GM12878 (cell line): ENCODE results near the gene MAGIX. TPM values are rescaled to one million over a fixed set of nuclear protein-coding genes. Genes with fewer than 3 reads are reported as not detected.

ENCODE experiments used
- ATAC-seq: fragments of 200-7000 bp; cut with Tn5 transposase; 3 replicates; pipeline ENCODE4 v1.9.1; 2020; ENCODE audit warnings: mild to moderate bottlenecking, moderate library complexity
- BruUV-seq: library from RNA; stranded (reverse); fragments of 400-500 nt; replicated peaks from 2 replicates; lab custom pipeline; 2021; lab: Mats Ljungman, UMichigan
- CTCF ChIA-PET: fragments of 300-600 bp; sonication (Branson Sonifier 250); formaldehyde crosslinking; extraction: SDS; loops from one replicate; lab custom pipeline; 2021; ENCODE audit warnings: inconsistent platforms; lab: Yijun Ruan, JAX
- POLR2A ChIA-PET: fragments of 350-600 bp; formaldehyde crosslinking; extraction: SDS; loops from one replicate; lab custom pipeline; 2021; ENCODE audit warnings: inconsistent platforms; lab: Charles Lee
- RAD21 ChIA-PET: fragments of 300-600 bp; sonication (Branson Sonifier 250); formaldehyde crosslinking; loops from one replicate; lab custom pipeline; 2023; ENCODE audit warnings: antibody characterized with exemption; ENCODE audit not compliant: unreplicated experiment; lab: Charles Lee
- SMC1A ChIA-PET: fragments of 300-600 bp; sonication (Branson Sonifier 250); formaldehyde crosslinking; loops from one replicate; lab custom pipeline; 2023; ENCODE audit not compliant: unreplicated experiment, uncharacterized antibody; lab: Charles Lee
- DNase-seq: peaks from one replicate; pipeline ENCODE4 v3.0.0-alpha.2; 2011; ENCODE audit warnings: low read depth, low spot score
- FAIRE-seq: peaks from 3 replicates; lab custom pipeline; 2011; peaks lifted over from hg19 to GRCh38; lab: Jason Lieb, UNC
- H2AFZ ChIP-seq: 2 replicates; pipeline ENCODE4 v1.6.0; 2011; ENCODE audit warnings: low read depth, low read length, control low read depth; ENCODE audit not compliant: control insufficient read depth
- H3K27ac ChIP-seq: 2 replicates; pipeline ENCODE4 v1.5.1; 2011; ENCODE audit warnings: control low read depth; ENCODE audit not compliant: control insufficient read depth, insufficient read depth
- H3K27me3 ChIP-seq, 2 experiments: replicated peaks in 1 of 2; 2 replicates each; pipeline versions ENCODE4 v1.6.0 to v1.6.1; 2011; ENCODE audit warnings: low read length in 1 of 2; ENCODE audit not compliant: control insufficient read depth in 2 of 2, insufficient read depth in 2 of 2
- H3K36me3 ChIP-seq, 2 experiments: 2 replicates each; pipeline ENCODE4 v1.5.1; 2011; ENCODE audit warnings: low read length in 1 of 2; ENCODE audit not compliant: control insufficient read depth in 2 of 2, insufficient read depth in 2 of 2
- H3K4me1 ChIP-seq: 2 replicates; pipeline ENCODE4 v1.6.1; 2011; ENCODE audit warnings: mild to moderate bottlenecking, low read length, moderate library complexity, mixed read lengths; ENCODE audit not compliant: control insufficient read depth, insufficient read depth
- H3K4me2 ChIP-seq: 2 replicates; pipeline ENCODE4 v1.6.0; 2011; ENCODE audit warnings: control low read depth; ENCODE audit not compliant: control insufficient read depth, insufficient read depth
- H3K4me3 ChIP-seq: fragments of 200-600 bp; sonication (generic); 2 replicates; pipeline ENCODE4 v1.5.1; 2016
- H3K79me2 ChIP-seq: 2 replicates; pipeline ENCODE4 v1.6.0; 2011; ENCODE audit warnings: low read length; ENCODE audit not compliant: control insufficient read depth, insufficient read depth
- H3K9ac ChIP-seq: 2 replicates; pipeline ENCODE4 v1.8.0; 2011; ENCODE audit warnings: low read length, control low read depth, mixed read lengths; ENCODE audit not compliant: control insufficient read depth, insufficient read depth
- H3K9me3 ChIP-seq: replicated peaks from 3 replicates; pipeline ENCODE4 v1.5.1; 2011; ENCODE audit warnings: mild to moderate bottlenecking, low read length; ENCODE audit not compliant: control insufficient read depth, insufficient read depth
- H4K20me1 ChIP-seq: 2 replicates; pipeline ENCODE4 v1.6.0; 2011; ENCODE audit not compliant: control insufficient read depth, insufficient read depth
- BACH1 ChIP-seq: fragments of 450-650 bp; IDR thresholded peaks from 2 replicates; pipeline ENCODE4 v1.6.1; 2017; ENCODE audit warnings: mild to moderate bottlenecking, borderline replicate concordance
- EED ChIP-seq: sonication (generic); IDR thresholded peaks from 2 replicates; pipeline ENCODE4 v1.6.1; 2016; ENCODE audit warnings: antibody characterized with exemption, low read depth
- EP300 ChIP-seq, 2 experiments: fragments of 150-350 bp in 1 of 2; IDR thresholded peaks; 2 replicates each; pipeline ENCODE4 v1.6.1; 2011 to 2012; ENCODE audit warnings: low read depth in 2 of 2, low read length in 2 of 2, borderline replicate concordance in 1 of 2, improper control_type of control experiment in 1 of 2, inconsistent platforms in 1 of 2; ENCODE audit not compliant: control insufficient read depth in 1 of 2
- HDAC2 ChIP-seq: fragments of 200-600 bp; sonication (generic); IDR thresholded peaks from 2 replicates; pipeline ENCODE4 v1.6.1; 2017
- KDM1A ChIP-seq: fragments of 200-600 bp; sonication (generic); IDR thresholded peaks from 2 replicates; pipeline ENCODE4 v1.6.1; 2016; ENCODE audit warnings: borderline replicate concordance
- NBN ChIP-seq: fragments of 450-650 bp; IDR thresholded peaks from 2 replicates; pipeline ENCODE4 v1.6.1; 2016
- NFYA ChIP-seq: IDR thresholded peaks from 2 replicates; pipeline ENCODE4 v1.6.1; 2011; ENCODE audit warnings: low read depth, mild to moderate bottlenecking, low read length, improper control_type of control experiment, borderline replicate concordance
- NRF1 ChIP-seq: conservative IDR thresholded peaks from 2 replicates; pipeline ENCODE4 v1.6.1; 2011; ENCODE audit warnings: mild to moderate bottlenecking, low read depth, low read length, improper control_type of control experiment
- RAD51 ChIP-seq: fragments of 450-650 bp; IDR thresholded peaks from 2 replicates; pipeline ENCODE4 v1.6.1; 2016; ENCODE audit warnings: moderate library complexity, mild to moderate bottlenecking, inconsistent platforms
- WGBS: methylation state at CpG from one replicate; pipeline ENCODE4 v1.1.6; 2016; ENCODE audit warnings: low lambda C conversion rate; ENCODE audit not compliant: insufficient replicate concordance, insufficient coverage; ENCODE audit errors: missing lambda C conversion rate; 5-methylcytosine and 5-hydroxymethylcytosine counted together
- in situ Hi-C: fragments of 300-500 bp; cut with MboI; formaldehyde crosslinking; loops from 9 replicates; pipeline ENCODE4 v1.14.3; 2018; ENCODE audit warnings: mixed read lengths
- intact Hi-C: fragments of 100-400 bp; cut with micrococcal nuclease; formaldehyde crosslinking; loops from one replicate; pipeline ENCODE4 v1.14.2; 2022; ENCODE audit not compliant: unreplicated experiment
- polyA plus RNA-seq, 11 experiments: library from polyadenylated mRNA; depleted of rRNA in 4 of 11; unstranded in 6 of 11; stranded (reverse) in 5 of 11; fragments of >200 nt; fragmentation: Nextera tagmentation in 4 of 11; fragmentation: Illumina TruSeq in 1 of 11; extraction: Ambion mirVana in 4 of 11; extraction: Trizol in 1 of 11; gene quantifications; 1 replicate in 1 of 11; 2 replicates in 10 of 11; pipeline versions ENCODE4 v1.2.1 to v1.2.3, GENCODE V29; 2011 to 2016; ENCODE audit warnings: inconsistent platforms in 2 of 11, missing spikeins in 2 of 11, low read depth in 1 of 11
- total RNA-seq, 4 experiments: library from RNA; depleted of rRNA in 3 of 4; stranded (reverse); fragments of >200 nt in 3 of 4; fragmentation: Illumina TruSeq in 1 of 4; extraction: Trizol in 1 of 4; gene quantifications; 2 replicates each; pipeline versions ENCODE4 v1.2.1 to v1.2.3, GENCODE V29; 2013 to 2021

Gene MAGIX
- total and polyA plus RNA-seq, 10 of the 15 experiments (the other 5 are each of a cell fraction or from before 2014, with no cell fraction given) = 0.03 to 2.5 (median 0.82) TPM

GRCh38 chrX:49161632-49162031 is 926 bp upstream of the MAGIX start:
- Histone ChIP-seq H3K4me3 (no peak overlapping the region), H3K79me2 (no peaks in the 10 kb centered on the region), H2AFZ (no peak overlapping the region), H4K20me1 (no peaks in the 10 kb centered on the region), H3K27ac (no peak overlapping the region), H3K9ac (no peak overlapping the region), H3K9me3 (no peaks in the 10 kb centered on the region; the same call in 2 of the 3 replicates), H3K36me3 (no peaks in the 10 kb centered on the region), H3K4me1 (no peaks in the 10 kb centered on the region; the same call in 1 of the 2 replicates), H3K4me2 (no peak overlapping the region), H3K27me3 (no peaks in the 10 kb centered on the region)
- intact Hi-C loops = loop anchor here (1.0 kb wide), 1 partner anchor 38 kb away; the partner anchor contains the start of gene GPKOW
- ChIA-PET POLR2A (no interaction called here), RAD21 (no interaction called here), SMC1A (interaction anchor here (1.0 kb wide), 1 partner anchor 39 kb away, joined by 3 read pairs; the partner anchor contains the start of gene GPKOW), CTCF (interaction anchor here (0.9 to 1.2 kb wide), 3 partner anchors 10 to 31 kb away, joined by 3 to 6 read pairs (median 4); partner anchors contain the start of gene PLP2)
- no peak for DNase-seq
- BruUV-seq = no TSS peak
- TF ChIP-seq BACH1 (no peak), NRF1 (no peak), RAD51 (no peak), EED (no peak), HDAC2 (no peak), EP300 (IDR thresholded peaks at IDR 0.05; ENCODE audit: borderline replicate concordance in 1 of 2, control insufficient read depth in 1 of 2, low read depth in 2 of 2, low read length in 2 of 2) (no peak), NFYA (no peak), NBN (no peak), KDM1A (no peak)
- no peak for FAIRE-seq
- ATAC-seq = no peak
- WGBS = 63% methylated on average over 5 of the region's 5 CpGs
- in situ Hi-C loops = no loop called here
